Astrocyte (in vitro differentiated cells and primary cell): ENCODE results near the gene APBB2.

ENCODE experiments used
- EZH2 ChIP-seq: IDR thresholded peaks from 2 replicates; pipeline ENCODE4 v1.6.1; 2012; ENCODE audit warnings: mild to moderate bottlenecking, low read length, inconsistent platforms; ENCODE audit not compliant: insufficient read depth
- TF ChIP-seq, protein P1 (sequence below): IDR thresholded peaks from 2 replicates; pipeline ENCODE4 v1.5.1; 2011; ENCODE audit warnings: low read depth, mild to moderate bottlenecking, inconsistent platforms, low read length, moderate library complexity; ENCODE audit not compliant: insufficient read depth

DNA sequence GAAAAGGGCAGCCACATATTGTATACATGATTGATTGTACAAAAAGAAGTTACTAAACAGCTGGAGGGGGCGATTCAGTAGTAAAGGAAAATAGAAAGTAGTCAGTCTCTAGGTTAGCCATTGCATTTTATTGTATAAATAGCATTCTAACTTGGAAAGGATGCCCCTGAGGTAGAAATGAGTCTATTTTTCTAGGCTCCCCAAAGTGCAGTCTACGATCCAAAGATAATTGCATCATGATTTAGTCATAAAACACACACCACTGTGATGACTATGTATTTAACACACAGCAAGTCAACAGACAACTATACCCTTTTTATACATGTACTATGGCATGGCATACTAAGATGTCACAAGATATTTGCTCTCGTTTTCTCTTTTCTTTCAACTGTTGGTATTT, 204.9 kb downstream of the APBB2 start:
- TF ChIP-seq, protein P1, sequence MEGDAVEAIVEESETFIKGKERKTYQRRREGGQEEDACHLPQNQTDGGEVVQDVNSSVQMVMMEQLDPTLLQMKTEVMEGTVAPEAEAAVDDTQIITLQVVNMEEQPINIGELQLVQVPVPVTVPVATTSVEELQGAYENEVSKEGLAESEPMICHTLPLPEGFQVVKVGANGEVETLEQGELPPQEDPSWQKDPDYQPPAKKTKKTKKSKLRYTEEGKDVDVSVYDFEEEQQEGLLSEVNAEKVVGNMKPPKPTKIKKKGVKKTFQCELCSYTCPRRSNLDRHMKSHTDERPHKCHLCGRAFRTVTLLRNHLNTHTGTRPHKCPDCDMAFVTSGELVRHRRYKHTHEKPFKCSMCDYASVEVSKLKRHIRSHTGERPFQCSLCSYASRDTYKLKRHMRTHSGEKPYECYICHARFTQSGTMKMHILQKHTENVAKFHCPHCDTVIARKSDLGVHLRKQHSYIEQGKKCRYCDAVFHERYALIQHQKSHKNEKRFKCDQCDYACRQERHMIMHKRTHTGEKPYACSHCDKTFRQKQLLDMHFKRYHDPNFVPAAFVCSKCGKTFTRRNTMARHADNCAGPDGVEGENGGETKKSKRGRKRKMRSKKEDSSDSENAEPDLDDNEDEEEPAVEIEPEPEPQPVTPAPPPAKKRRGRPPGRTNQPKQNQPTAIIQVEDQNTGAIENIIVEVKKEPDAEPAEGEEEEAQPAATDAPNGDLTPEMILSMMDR = no peak
- no peak for TF ChIP-seq EZH2
